HG02970 (cell line): ENCODE data around the gene CALHM5.

Experiments used
- ATAC-seq: cut with Tn5 transposase; IDR thresholded peaks from one replicate; pipeline ENCODE4 v1.9.1; 2021; ENCODE audit warnings: mild to moderate bottlenecking, moderate library complexity, moderate number of reproducible peaks; ENCODE audit not compliant: unreplicated experiment, low FRiP score

CALHM5 gene

DNA sequence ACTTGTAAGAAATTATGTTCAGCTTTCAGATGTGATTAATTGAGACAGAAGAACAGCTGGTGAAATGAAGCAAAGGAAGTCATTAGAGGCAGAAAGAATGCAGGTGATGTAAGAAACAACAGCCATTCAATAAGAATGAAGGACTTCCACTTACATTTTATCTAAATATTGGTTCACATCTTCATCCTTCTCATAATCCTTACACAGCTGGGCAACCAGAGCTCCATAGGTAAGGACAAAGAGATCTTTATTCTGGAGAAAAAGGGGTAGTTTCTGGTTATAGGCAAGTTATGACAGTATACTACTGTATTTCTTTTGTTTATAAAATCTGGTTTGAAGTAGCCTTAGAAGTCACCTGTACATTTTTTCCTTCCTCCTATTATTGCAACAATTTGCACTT lies 31.7 kb downstream of the CALHM5 start:
- no peak for ATAC-seq

- ATAC-seq: no peak
Measured at GRCh38 chr6:116545651-116546050, 34.2 kb downstream of the CALHM5 start, which contains the start of gene TRAPPC3L. TRAPPC3L (minus strand) TSS chr6:116545684; CDS start chr6:116545514, 170 bp downstream.

GRCh38 chr6:116547358-116547757 lies 35.9 kb downstream of the CALHM5 start:
- ATAC-seq: no peak

GRCh38 chr6:116550796-116551195 lies 39.4 kb downstream of the CALHM5 start:
- ATAC-seq: no peak

GRCh38 chr6:116553451-116553850 lies 42.0 kb downstream of the CALHM5 start, which contains the start of gene CALHM4:
CALHM4 (plus strand) TSS chr6:116553751; CDS start chr6:116553794, 43 bp downstream.
- no peak for ATAC-seq

- ATAC-seq: no peak
Measured at GRCh38 chr6:116556065-116556464, 44.6 kb downstream of the CALHM5 start.

- ATAC-seq: no peak
Measured at GRCh38 chr6:116556814-116557415, 45.5 kb downstream of the CALHM5 start.

DNA sequence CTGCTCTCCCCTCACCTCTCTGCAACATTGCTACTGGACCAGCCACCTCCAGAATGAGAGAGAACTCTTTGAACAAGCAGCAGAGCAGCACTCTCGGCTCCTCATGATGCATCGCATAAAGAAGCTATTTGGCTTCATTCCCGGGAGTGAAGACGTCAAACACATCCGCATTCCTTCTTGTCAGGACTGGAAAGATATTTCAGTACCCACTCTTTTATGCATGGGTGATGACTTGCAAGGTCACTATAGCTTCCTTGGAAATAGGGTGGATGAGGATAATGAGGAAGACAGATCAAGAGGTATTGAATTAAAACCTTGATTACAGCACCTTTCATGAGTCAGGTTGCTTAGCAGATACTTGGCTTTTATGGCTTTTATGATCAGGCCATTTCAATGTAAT lies 46.5 kb downstream of the CALHM5 start:
- no peak for ATAC-seq

DNA sequence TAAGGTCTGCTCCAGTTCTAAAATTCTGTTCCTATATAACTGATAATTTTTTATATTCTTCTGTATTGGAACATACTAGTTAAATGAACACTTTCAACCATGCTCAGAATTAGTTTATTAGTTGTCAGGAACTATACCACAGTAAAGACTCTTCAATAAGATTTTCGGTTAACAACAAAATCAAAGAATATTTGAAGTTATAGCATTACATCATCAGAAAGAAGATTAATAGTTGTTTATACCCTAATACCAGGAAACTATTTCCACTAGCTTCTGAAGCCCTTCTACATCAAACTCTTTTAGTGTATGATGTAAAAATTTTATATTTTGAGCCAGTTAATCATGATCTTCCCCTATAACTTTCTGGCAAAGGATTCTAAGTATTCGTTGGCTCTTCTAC lies 48.7 kb downstream of the CALHM5 start:
- ATAC-seq: no peak

- no peak for ATAC-seq
Measured at GRCh38 chr6:116561377-116562018, 50.1 kb downstream of the CALHM5 start.

GRCh38 chr6:116562019-116562403 lies 50.6 kb downstream of the CALHM5 start:
- no peak for ATAC-seq

GRCh38 chr6:116562614-116563013 lies 51.2 kb downstream of the CALHM5 start:
- no peak for ATAC-seq

- ATAC-seq: no peak
Measured at GRCh38 chr6:116563830-116564229, 52.4 kb downstream of the CALHM5 start.

DNA sequence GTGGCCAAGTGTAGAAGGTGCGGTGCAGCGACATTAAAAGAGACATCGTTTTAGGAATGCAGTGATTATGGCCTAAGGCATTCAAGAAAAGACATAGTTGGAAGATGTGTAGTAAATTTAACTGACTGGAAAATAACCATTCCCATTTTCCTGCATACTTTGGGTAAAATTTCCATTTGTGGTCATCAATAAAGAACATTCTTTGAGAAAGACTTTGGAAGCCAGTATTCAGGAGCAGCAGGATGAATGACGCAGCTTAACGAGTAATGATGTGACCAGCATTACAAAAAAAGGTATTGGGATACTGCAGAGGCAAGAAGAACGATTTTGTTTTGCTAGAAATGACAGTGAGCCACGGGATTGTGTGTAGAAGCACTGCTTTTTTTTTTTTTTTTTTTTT lies 52.9 kb downstream of the CALHM5 start:
- ATAC-seq: no peak

GRCh38 chr6:116564921-116565872 lies 53.8 kb downstream of the CALHM5 start:
- no peak for ATAC-seq

- ATAC-seq: no peak
Measured at GRCh38 chr6:116568111-116568510, 56.7 kb downstream of the CALHM5 start.

DNA sequence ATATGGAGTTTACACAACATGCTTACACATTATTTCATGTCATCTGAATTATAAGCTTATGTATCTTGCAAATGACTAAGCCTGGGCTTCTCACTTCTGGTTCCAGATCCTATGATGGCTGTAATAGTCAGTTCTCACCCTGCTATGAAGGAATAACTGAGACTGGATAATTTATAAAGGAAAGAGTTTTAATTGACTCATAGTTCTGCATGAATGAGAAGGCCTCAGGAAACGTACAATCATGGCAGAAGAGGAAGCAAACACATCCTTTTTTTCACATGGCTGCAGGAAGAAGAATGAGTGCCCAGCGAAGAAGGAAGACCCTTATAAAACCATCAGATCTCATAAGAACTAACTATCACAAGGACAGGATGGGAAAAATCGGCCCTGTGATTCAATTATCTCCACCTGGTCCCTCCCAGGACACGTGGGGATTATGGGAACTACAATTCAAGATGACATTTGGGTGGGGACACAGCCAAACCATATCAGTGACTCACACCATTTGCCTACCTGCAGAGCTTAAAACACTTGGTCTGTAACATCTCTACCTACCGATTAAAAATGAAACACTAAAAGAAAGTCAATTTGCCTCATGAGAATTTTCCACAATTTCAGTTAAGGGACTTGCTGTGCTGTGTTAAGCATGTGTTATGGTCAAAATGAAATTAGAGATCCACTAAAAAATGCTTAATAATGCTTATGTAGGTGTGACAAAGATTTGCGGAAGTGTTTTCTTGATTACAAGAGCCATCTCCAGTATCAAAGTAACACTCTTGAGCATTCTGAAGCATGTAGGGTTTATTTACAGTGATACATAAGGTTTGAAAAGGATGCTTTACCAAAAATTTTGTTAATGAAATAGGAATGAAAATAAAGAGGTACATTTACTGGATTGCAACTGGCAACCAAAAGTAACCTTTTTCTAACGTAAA lies 57.6 kb downstream of the CALHM5 start:
- no peak for ATAC-seq

- peak; percentile 97 for ATAC-seq
Measured at GRCh38 chr6:116570856-116571682, 59.6 kb downstream of the CALHM5 start, which contains the start of gene RWDD1. RWDD1 (plus strand) TSS chr6:116571504; CDS start chr6:116571583, 79 bp downstream.

DNA sequence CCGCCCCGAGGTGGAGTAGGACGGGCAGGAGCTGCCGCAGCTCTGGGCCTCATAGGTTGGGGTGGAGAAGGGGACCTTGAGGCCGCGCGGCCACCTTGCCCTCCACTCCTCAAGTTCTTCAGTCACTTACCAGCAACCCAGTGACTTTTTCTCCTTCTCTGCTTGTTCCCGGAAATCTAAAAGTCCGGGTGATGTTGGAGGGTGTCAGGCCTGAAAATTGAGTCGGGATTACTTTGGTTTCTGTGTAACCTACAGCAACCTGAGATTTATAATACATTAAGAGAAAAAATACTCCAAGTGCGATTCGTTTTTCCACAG lies 60.2 kb downstream of the CALHM5 start:
- no peak for ATAC-seq
